Ovary (tissue), 9 donors: ENCODE data around the gene TBC1D1. TPM values are rescaled to one million over a fixed set of nuclear protein-coding genes. Genes with fewer than 3 reads are reported as not detected.
"Not testable (repeated sequence)": the region's sequence is repeated elsewhere in the genome, so short reads cannot be mapped to it uniquely, and the experiment has no call there.

Experiments used
- DNase-seq, 5 donors: peaks; one replicate each; pipeline ENCODE4 v3.0.0-alpha.2; 2019 to 2020
- H3K27ac ChIP-seq, 2 donors: fragments of 200-600 bp; one replicate each; pipeline versions ENCODE4 v1.5.1 to v1.8.0; 2019 to 2022
- H3K27me3 ChIP-seq: fragments of 200-600 bp; one replicate; pipeline ENCODE4 v1.8.0; 2022
- H3K36me3 ChIP-seq: fragments of 200-600 bp; sonication (generic); one replicate; pipeline ENCODE4 v1.5.1; 2019
- H3K4me1 ChIP-seq: one replicate; pipeline ENCODE4 v1.8.1; 2013; ENCODE audit warnings: mild to moderate bottlenecking, moderate library complexity; ENCODE audit not compliant: insufficient read depth
- H3K4me3 ChIP-seq: fragments of 200-600 bp; sonication (generic); one replicate; pipeline ENCODE4 v1.5.1; 2017
- H3K9me3 ChIP-seq, 2 donors: fragments of 200-600 bp in 1 of 2; sonication (generic) in 1 of 2; one replicate each; pipeline versions ENCODE4 v1.5.1 to v1.8.1; 2013 to 2019; ENCODE audit warnings: mild to moderate bottlenecking in 1 of 2, moderate library complexity in 1 of 2
- CTCF ChIP-seq, 3 donors: fragments of 450-650 bp in 2 of 3; fragments of 200-600 bp in 1 of 3; IDR thresholded peaks; one replicate each; pipeline versions ENCODE4 v1.5.1 to v1.8.0; 2016 to 2022; ENCODE audit warnings: antibody characterized with exemption in 3 of 3, mild to moderate bottlenecking in 1 of 3
- EP300 ChIP-seq: sonication (generic); formaldehyde crosslinking; IDR thresholded peaks from one replicate; pipeline ENCODE4 v1.6.1; 2017; ENCODE audit warnings: antibody characterized with exemption
- POLR2A ChIP-seq: fragments of 450-650 bp; IDR thresholded peaks from one replicate; pipeline ENCODE4 v1.6.1; 2017; ENCODE audit warnings: antibody characterized with exemption, mild to moderate bottlenecking, moderate library complexity
- WGBS, 3 donors: extraction: QIAGEN DNeasy Blood & Tissue Kit in 1 of 3; methylation state at CpG; one replicate each; pipeline versions ENCODE4 v1.1.5 to v1.1.7; 2013 to 2017; 5-methylcytosine and 5-hydroxymethylcytosine counted together
- intact Hi-C, 4 donors: fragments of 100-400 bp; cut with DNase I; formaldehyde crosslinking; loops; one replicate each; pipeline versions ENCODE4 v1.11.0 to v1.15.1; 2022 to 2023
- polyA plus RNA-seq, 2 donors: library from polyadenylated mRNA; stranded (reverse); fragments of 200-250 nt in 1 of 2; fragments of 350-450 nt in 1 of 2; fragmentation: Illumina TruSeq in 1 of 2; extraction: RNeasy Lipid Tissue Mini Kit (QIAGEN cat#74804) in 1 of 2; gene quantifications; one replicate each; pipeline ENCODE4 v1.2.3, GENCODE V29; 2013 to 2014
- total RNA-seq, 7 donors: library from RNA; depleted of rRNA in 2 of 7; stranded (reverse); fragments of >200 nt in 2 of 7; fragmentation: NEBNext Ultra II Directional in 3 of 7; extraction: Animal tissue kit (Norgen Biotek cat#: 25700) in 3 of 7; gene quantifications; one replicate each; pipeline versions ENCODE4 v1.1.0 to v1.2.4, GENCODE V29; 2016 to 2023
- donor health status: DM: no; HTN: no; CAD: no; lungs with moderate emphysema.
- donor health status: DM: no; HTN: no; CAD: no.
- donor health status: Bipolar disorder and iron deficiency.
- donor health status: DM: yes; HTN: yes; CAD: no.
- donor health status: DM: no; HTN: no; CAD: no.
- donor health status: DM: yes; HTN: yes; CAD: no.

The TBC1D1 gene
- total and polyA plus RNA-seq, 9 donors = 39.5 to 104 (median 63.9) TPM

DNA sequence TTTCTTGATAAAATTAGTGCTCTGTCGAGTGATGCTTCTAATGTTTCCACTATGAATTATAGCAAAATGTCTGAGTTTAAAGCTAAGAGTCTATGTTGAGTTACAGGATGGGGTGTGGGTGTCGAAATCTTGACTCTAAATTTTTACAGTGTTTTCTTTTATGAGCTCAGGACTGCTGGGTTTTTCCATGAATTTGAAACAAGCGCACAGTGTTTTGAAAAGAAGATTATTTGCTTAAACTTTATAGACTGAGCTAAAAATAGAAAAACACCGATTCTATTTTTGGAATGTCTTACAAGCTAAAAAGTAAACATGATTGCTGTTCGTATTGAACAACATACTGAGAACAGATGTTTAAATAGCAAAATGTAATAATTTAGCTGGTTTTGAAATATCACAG, 76.9 kb downstream of the TBC1D1 start:
- no peak overlapping the region for H3K4me3 ChIP-seq
- intact Hi-C loops = no loop called here

GRCh38 chr4:37968747-37969146, 77.9 kb downstream of the TBC1D1 start:
- Histone ChIP-seq H3K4me1 (peaks cover 7% of the 10 kb centered on the region), H3K9me3 (no peaks in the 10 kb centered on the region), H3K27ac (no peak overlapping the region), H3K27me3 (no peaks in the 10 kb centered on the region), H3K36me3 (no peaks in the 10 kb centered on the region), H3K4me3 (no peak overlapping the region)
- intact Hi-C loops = no loop called here
- 79 to 86% (median 80%) methylated on average over 3 of the region's 3 CpGs for WGBS, 3 donors
- no peak for DNase-seq
- TF ChIP-seq CTCF (IDR thresholded peaks at IDR 0.05) (no peak), POLR2A (no peak), EP300 (no peak)

More for the DNA sequence above, 76.9 kb downstream of the TBC1D1 start:
- no peak for DNase-seq
- Histone ChIP-seq H3K36me3 (no peaks in the 10 kb centered on the region), H3K9me3 (no peaks in the 10 kb centered on the region), H3K27ac (no peak overlapping the region), H3K4me1 (peaks cover 7% of the 10 kb centered on the region), H3K27me3 (no peaks in the 10 kb centered on the region)
- no peak for TF ChIP-seq EP300
- no peak for TF ChIP-seq CTCF (IDR thresholded peaks at IDR 0.05)
- no peak for TF ChIP-seq POLR2A
- 5 to 10% (median 9%) methylated on average over 5 of the region's 5 CpGs for whole genome bisulfite sequencing, 3 donors

GRCh38 chr4:37970702-37971101, 79.8 kb downstream of the TBC1D1 start:
- intact Hi-C loops = loop anchor here in 3 of 4 donors (10.0 kb wide), 2 partner anchors 64 to 146 kb away; partner anchors contain the start of gene PGM2 (in 2 of the 3)
- no peak for TF ChIP-seq CTCF (IDR thresholded peaks at IDR 0.05)
- no peak for TF ChIP-seq POLR2A
- no peak for TF ChIP-seq EP300
- no peaks in the 10 kb centered on the region for H3K36me3 ChIP-seq
- WGBS, 3 donors = 50 to 93% (median 51%) methylated on average over 1 of the region's 1 CpG
- peaks cover 7% of the 10 kb centered on the region for H3K4me1 ChIP-seq
- peak in 1 of 5 donors; percentile 38 for DNase-seq
- H3K27ac ChIP-seq = no peak overlapping the region
- H3K9me3 ChIP-seq = no peaks in the 10 kb centered on the region
- no peak overlapping the region for H3K4me3 ChIP-seq
- no peaks in the 10 kb centered on the region for H3K27me3 ChIP-seq

DNA sequence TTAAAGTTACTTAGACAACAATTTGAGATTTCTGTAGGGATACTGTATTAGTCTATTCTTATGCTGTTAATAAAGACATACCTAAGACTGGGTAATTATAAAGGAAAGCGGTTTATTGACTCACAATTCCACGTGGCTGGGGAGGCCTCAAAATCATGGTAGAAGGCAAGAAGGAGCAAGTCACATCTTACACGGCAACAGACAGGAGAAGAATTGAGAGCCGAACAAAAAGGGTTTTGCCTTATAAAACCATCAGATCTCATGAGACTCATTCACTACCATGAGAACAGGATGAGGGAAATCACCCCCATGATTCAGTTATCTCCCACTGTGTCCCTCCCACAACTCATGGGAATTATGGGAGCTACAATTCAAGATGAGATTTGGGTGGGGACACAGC, 80.3 kb downstream of the TBC1D1 start:
- WGBS, 3 donors = 91 to 97% (median 95%) methylated on average over 4 of the region's 4 CpGs
- H3K4me3 ChIP-seq = no peak overlapping the region
- H3K36me3 ChIP-seq = no peaks in the 10 kb centered on the region
- no peak for DNase-seq
- intact Hi-C loops = loop anchor here in 3 of 4 donors (10.0 kb wide), 2 partner anchors 64 to 146 kb away; partner anchors contain the start of gene PGM2 (in 2 of the 3)
- peaks cover 7% of the 10 kb centered on the region for H3K4me1 ChIP-seq
- H3K9me3 ChIP-seq = no peaks in the 10 kb centered on the region
- no peak overlapping the region for H3K27ac ChIP-seq
- TF ChIP-seq EP300 = no peak
- H3K27me3 ChIP-seq = no peaks in the 10 kb centered on the region

GRCh38 chr4:37973441-37973840, 82.6 kb downstream of the TBC1D1 start:
- Histone ChIP-seq H3K9me3 (no peaks in the 10 kb centered on the region), H3K27me3 (no peaks in the 10 kb centered on the region), H3K4me1 (peaks cover 4% of the 10 kb centered on the region), H3K4me3 (no peak overlapping the region), H3K36me3 (no peaks in the 10 kb centered on the region), H3K27ac (no peak overlapping the region)
- no peak for TF ChIP-seq POLR2A
- TF ChIP-seq CTCF (IDR thresholded peaks at IDR 0.05) = no peak
- TF ChIP-seq EP300 = no peak
- intact Hi-C loops = loop anchor here in 3 of 4 donors (10.0 kb wide), 2 partner anchors 61 to 149 kb away; partner anchors contain the start of gene PGM2 (in 2 of the 3)
- WGBS, 3 donors = 54 to 72% (median 64%) methylated on average over 3 of the region's 3 CpGs
- DNase-seq = no peak

DNA sequence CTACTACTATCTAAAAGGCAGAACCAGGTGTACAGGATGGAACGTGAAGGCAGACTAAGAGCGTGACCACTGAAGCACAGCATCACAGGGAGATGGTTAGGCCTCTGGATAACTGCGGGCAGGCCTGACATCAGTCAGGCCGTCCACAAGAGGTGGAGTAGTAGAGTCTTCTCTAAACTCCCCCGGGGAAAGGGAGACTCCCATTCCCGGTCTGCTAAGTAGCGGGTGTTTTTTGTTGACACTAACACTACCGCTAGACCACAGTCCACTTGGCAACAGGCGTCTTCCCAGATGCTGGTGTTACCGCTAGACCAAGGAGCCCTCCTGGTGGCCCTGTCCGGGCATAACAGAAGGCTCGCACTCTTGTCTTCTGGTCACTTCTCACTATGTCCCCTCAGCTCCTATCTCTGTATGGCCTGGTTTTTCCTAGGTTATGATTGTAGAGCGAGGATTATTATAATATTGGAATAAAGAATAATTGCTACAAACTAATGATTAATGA, 84.5 kb downstream of the TBC1D1 start:
- H3K27ac ChIP-seq, DNase-seq, H3K9me3 ChIP-seq, H3K4me3 ChIP-seq, H3K36me3 ChIP-seq, H3K27me3 ChIP-seq, H3K4me1 ChIP-seq: not testable (repeated sequence)
- 83 to 94% (median 90%) methylated on average over 12 to 13 of the region's 13 CpGs for WGBS, 3 donors
- intact Hi-C loops = loop anchor here in 3 of 4 donors (10.0 kb wide), 2 partner anchors 59 to 151 kb away; partner anchors contain the start of gene PGM2 (in 2 of the 3)
